ENCODE measurements around the gene ARHGAP15. TPM values are rescaled to one million over a fixed set of nuclear protein-coding genes. Genes with fewer than 3 reads are reported as not detected.

ARHGAP15 gene
- total RNA-seq, 2 donors from 2014 or later: 11.0 to 11.8 TPM

GRCh38 chr2:143133783-143134182, 4.6 kb downstream of the ARHGAP15 start:
- H3K4me3 ChIP-seq: no peak overlapping the region

DNA sequence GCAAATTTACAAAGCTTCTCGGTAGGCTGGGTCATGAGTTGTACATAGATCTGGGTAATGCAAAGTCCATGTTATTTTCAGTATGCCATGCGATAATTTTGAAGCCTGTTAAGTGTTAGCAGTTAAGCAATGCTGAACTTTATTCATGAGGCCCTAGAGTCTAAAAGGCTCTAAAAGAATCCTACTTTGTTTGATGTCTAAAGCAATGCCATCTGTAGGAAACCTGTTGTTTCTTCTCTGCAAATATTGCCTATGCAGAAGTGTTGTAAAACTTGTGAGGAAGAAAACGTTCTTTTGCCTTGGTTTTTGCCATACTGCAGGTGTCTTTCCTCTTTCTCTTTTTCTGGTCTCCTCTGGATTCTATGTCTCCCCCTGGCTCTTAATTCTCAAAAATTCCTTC, 9.1 kb downstream of the ARHGAP15 start:
- Histone ChIP-seq H3K4me3 (no peak overlapping the region), H3K27ac (no peak overlapping the region), H3K36me3 (no peaks in the 10 kb centered on the region), H3K4me1 (ENCODE audit: control insufficient read depth in 1 of 2, low read depth in 2 of 2) (no peaks in the 10 kb centered on the region), H3K9me3 (no peaks in the 10 kb centered on the region), H3K27me3 (replicated peaks; ENCODE audit: insufficient read depth) (no peaks in the 10 kb centered on the region)
- no peak for ATAC-seq (ENCODE audit: insufficient number of reproducible peaks, low FRiP score, low read depth)
- TF ChIP-seq, protein P1, sequence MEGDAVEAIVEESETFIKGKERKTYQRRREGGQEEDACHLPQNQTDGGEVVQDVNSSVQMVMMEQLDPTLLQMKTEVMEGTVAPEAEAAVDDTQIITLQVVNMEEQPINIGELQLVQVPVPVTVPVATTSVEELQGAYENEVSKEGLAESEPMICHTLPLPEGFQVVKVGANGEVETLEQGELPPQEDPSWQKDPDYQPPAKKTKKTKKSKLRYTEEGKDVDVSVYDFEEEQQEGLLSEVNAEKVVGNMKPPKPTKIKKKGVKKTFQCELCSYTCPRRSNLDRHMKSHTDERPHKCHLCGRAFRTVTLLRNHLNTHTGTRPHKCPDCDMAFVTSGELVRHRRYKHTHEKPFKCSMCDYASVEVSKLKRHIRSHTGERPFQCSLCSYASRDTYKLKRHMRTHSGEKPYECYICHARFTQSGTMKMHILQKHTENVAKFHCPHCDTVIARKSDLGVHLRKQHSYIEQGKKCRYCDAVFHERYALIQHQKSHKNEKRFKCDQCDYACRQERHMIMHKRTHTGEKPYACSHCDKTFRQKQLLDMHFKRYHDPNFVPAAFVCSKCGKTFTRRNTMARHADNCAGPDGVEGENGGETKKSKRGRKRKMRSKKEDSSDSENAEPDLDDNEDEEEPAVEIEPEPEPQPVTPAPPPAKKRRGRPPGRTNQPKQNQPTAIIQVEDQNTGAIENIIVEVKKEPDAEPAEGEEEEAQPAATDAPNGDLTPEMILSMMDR (IDR thresholded peaks at IDR 0.05): no peak
- no peak for DNase-seq (ENCODE audit: low spot score)

More at GRCh38 chr2:143133783-143134182, 4.6 kb downstream of the ARHGAP15 start:
- TF ChIP-seq, protein P1 (IDR thresholded peaks at IDR 0.05): no peak
- DNase-seq (ENCODE audit: low spot score) (no peak), ATAC-seq (ENCODE audit: insufficient number of reproducible peaks, low FRiP score, low read depth) (no peak)
- Histone ChIP-seq H3K4me1 (ENCODE audit: control insufficient read depth in 1 of 2, low read depth in 2 of 2) (no peaks in the 10 kb centered on the region), H3K9me3 (no peaks in the 10 kb centered on the region), H3K27me3 (replicated peaks; ENCODE audit: insufficient read depth) (no peaks in the 10 kb centered on the region), H3K36me3 (no peaks in the 10 kb centered on the region), H3K27ac (no peak overlapping the region)

DNA sequence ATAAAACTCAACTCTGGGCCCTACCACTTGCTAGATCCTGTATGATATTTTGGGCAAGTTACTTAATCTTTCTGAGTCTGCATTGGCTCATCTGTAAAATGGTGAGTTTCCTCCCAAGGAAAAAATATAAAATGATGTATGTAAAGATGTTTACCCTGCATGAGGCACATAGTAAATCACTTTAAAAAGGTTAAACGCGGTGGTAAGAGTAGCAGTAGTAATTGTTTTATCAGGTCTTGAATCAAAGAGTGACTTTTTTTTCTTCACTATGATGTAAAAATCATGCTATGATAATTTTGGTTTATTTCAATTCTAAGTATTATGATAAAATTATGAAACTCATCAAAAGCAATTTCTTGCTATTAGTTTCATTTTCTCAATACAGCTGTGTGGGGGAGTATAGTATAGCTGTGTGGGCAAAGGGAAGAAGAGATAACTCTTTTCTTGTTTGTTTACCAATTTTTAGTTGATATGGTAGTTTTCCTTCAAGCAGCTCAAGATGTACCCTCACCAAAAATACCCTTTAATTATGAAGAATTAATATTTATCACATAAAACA, 10.7 kb downstream of the ARHGAP15 start:
- ATAC-seq (ENCODE audit: insufficient number of reproducible peaks, low FRiP score, low read depth): no peak
- H3K9me3 ChIP-seq: no peaks in the 10 kb centered on the region
- no peaks in the 10 kb centered on the region for H3K4me1 ChIP-seq (ENCODE audit: control insufficient read depth in 1 of 2, low read depth in 2 of 2)
- no peaks in the 10 kb centered on the region for H3K27me3 ChIP-seq (replicated peaks; ENCODE audit: insufficient read depth)
- no peaks in the 10 kb centered on the region for H3K36me3 ChIP-seq
- H3K27ac ChIP-seq: no peak overlapping the region
- H3K4me3 ChIP-seq: no peak overlapping the region
- DNase-seq (ENCODE audit: low spot score): no peak
- TF ChIP-seq, protein P1 (IDR thresholded peaks at IDR 0.05): no peak

DNA sequence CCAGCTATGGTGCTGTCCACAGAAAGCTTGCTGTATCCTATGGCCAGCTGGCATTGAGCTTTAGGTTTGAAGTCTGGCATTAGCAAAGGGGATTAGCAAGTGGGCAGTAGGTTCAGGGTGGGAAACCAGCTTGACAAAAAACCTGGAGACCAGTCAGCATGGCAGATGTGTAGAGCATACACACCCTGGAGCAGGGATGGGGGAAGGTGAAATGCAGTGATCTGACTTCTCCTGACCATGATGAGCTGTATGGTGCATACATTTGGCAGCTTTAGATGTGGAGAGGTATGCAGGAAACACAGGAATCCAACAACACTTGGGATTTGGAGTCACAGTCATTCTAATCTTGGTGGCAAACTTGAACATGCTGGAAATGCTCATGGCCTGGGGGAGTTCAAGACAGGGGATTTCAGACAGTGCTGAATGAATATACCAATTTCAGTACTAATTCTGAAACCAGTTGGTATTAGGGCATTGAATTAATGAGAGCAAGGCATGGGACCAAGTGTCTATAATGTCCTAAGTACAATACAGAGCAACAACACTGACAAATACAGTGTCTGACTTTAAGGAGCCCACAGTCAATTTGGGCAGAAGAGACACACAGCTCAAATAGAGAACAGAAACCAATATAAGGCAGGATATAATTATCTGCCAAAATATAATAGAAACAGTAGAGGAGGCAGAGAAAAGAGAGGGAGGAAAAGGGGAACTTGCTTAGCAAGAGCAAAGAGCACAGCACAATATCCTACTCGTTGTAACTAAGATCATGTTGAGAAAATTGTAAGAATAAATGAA, 11.8 kb downstream of the ARHGAP15 start:
- H3K4me1 ChIP-seq (ENCODE audit: control insufficient read depth in 1 of 2, low read depth in 2 of 2): no peaks in the 10 kb centered on the region
- H3K36me3 ChIP-seq: no peaks in the 10 kb centered on the region
- H3K27me3 ChIP-seq (replicated peaks; ENCODE audit: insufficient read depth): no peaks in the 10 kb centered on the region
- ATAC-seq (ENCODE audit: insufficient number of reproducible peaks, low FRiP score, low read depth): no peak
- TF ChIP-seq, protein P1 (IDR thresholded peaks at IDR 0.05): no peak
- no peak overlapping the region for H3K27ac ChIP-seq
- H3K4me3 ChIP-seq: no peak overlapping the region
- no peak for DNase-seq (ENCODE audit: low spot score)
- H3K9me3 ChIP-seq: no peaks in the 10 kb centered on the region

DNA sequence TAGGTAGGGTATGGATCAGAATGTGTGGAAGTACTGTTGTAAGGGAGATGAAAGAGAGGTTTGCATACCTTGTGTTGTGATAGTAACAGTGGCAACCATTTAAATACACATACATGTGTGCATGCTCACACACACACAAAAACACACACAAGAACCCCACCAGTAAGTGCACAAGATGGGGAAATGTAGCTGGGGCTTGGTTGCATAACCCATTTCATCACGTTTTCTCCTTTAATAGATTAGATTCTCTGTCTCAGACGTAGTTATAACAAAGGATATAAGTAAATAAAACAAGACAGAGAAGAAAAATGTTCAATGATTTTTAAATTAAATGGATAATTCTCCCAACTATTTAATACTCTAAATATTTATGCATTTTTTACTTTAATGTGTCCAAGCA, 13.4 kb downstream of the ARHGAP15 start:
- Histone ChIP-seq H3K4me1 (ENCODE audit: control insufficient read depth in 1 of 2, low read depth in 2 of 2) (no peaks in the 10 kb centered on the region), H3K9me3 (no peaks in the 10 kb centered on the region), H3K27ac (no peak overlapping the region), H3K4me3 (no peak overlapping the region), H3K36me3 (no peaks in the 10 kb centered on the region), H3K27me3 (replicated peaks; ENCODE audit: insufficient read depth) (no peaks in the 10 kb centered on the region)
- DNase-seq (ENCODE audit: low spot score) (no peak), ATAC-seq (ENCODE audit: insufficient number of reproducible peaks, low FRiP score, low read depth) (no peak)
- TF ChIP-seq, protein P1 (IDR thresholded peaks at IDR 0.05): no peak

Data from thoracic aorta (tissue), 2 donors.